Large intestine (tissue), 3 donors: ENCODE results near the gene FCRLB. TPM values are rescaled to one million over a fixed set of nuclear protein-coding genes. Genes with fewer than 3 reads are reported as not detected.
"Not testable (repeated sequence)": the region's sequence is repeated elsewhere in the genome, so short reads cannot be mapped to it uniquely, and the experiment has no call there.

ENCODE experiments used
- DNase-seq, 2 donors: peaks; one replicate each; pipeline versions ENCODE4 v3.0.0 to v3.0.0-alpha.2; 2013
- H3K27ac ChIP-seq: one replicate; pipeline ENCODE4 v1.5.1; 2013; ENCODE audit warnings: low read length
- H3K27me3 ChIP-seq: 2 replicates; pipeline ENCODE4 v1.6.1; 2013; ENCODE audit warnings: low read length; ENCODE audit not compliant: control insufficient read depth, insufficient read depth
- H3K36me3 ChIP-seq: 2 replicates; pipeline ENCODE4 v1.6.1; 2013; ENCODE audit warnings: low read length; ENCODE audit not compliant: control insufficient read depth, insufficient read depth
- H3K4me1 ChIP-seq: one replicate; pipeline ENCODE4 v1.6.1; 2013; ENCODE audit warnings: low read length; ENCODE audit not compliant: control insufficient read depth, insufficient read depth
- H3K4me3 ChIP-seq: one replicate; pipeline ENCODE4 v1.5.1; 2013; ENCODE audit warnings: low read length
- H3K9me3 ChIP-seq: one replicate; pipeline ENCODE4 v1.6.1; 2013; ENCODE audit warnings: mild to moderate bottlenecking, low read depth, low read length, moderate library complexity; ENCODE audit not compliant: control insufficient read depth
- WGBS: methylation state at CpG from one replicate; pipeline ENCODE4 v1.1.5; 2013; ENCODE audit warnings: low lambda C conversion rate; ENCODE audit not compliant: insufficient coverage; 5-methylcytosine and 5-hydroxymethylcytosine counted together
- polyA plus RNA-seq: library from polyadenylated mRNA; unstranded; fragments of 120-200 nt; gene quantifications from one replicate; pipeline ENCODE4 v1.2.1, GENCODE V29; 2013

Gene FCRLB
- polyA plus RNA-seq, 1 donor = 0.60 TPM

- WGBS = no CpG with 5 or more reads among the region's 14 CpGs
- H3K36me3 ChIP-seq, H3K27me3 ChIP-seq: not testable (repeated sequence)
Measured at GRCh38 chr1:161693020-161693712, 28.2 kb upstream of the FCRLB start.

GRCh38 chr1:161698302-161698701, 23.0 kb upstream of the FCRLB start:
- DNase-seq, H3K4me3 ChIP-seq, H3K4me1 ChIP-seq, H3K9me3 ChIP-seq, H3K27ac ChIP-seq, H3K36me3 ChIP-seq, H3K27me3 ChIP-seq: not testable (repeated sequence)
- no CpG with 5 or more reads among the region's 2 CpGs for WGBS

More at GRCh38 chr1:161693020-161693712, 28.2 kb upstream of the FCRLB start:
- not testable (repeated sequence) for H3K9me3 ChIP-seq, H3K27ac ChIP-seq, H3K4me3 ChIP-seq, H3K4me1 ChIP-seq, DNase-seq

- Histone ChIP-seq H3K4me1 (no peaks in the 10 kb centered on the region), H3K27me3 (no peaks in the 10 kb centered on the region), H3K36me3 (no peaks in the 10 kb centered on the region), H3K9me3 (no peaks in the 10 kb centered on the region), H3K27ac (no peak overlapping the region), H3K4me3 (no peak overlapping the region)
- no CpG with 5 or more reads among the region's 8 CpGs for WGBS
- DNase-seq = peak; percentile 70 to 83
Measured at GRCh38 chr1:161702250-161702649, 19.1 kb upstream of the FCRLB start.

GRCh38 chr1:161705537-161705936, 15.8 kb upstream of the FCRLB start:
- no peak for DNase-seq

GRCh38 chr1:161706113-161706481, 15.2 kb upstream of the FCRLB start:
- H3K27ac ChIP-seq = no peak overlapping the region
- no peaks in the 10 kb centered on the region for H3K4me1 ChIP-seq
- H3K36me3 ChIP-seq = no peaks in the 10 kb centered on the region
- H3K4me3 ChIP-seq = no peak overlapping the region
- no peak for DNase-seq
- H3K27me3 ChIP-seq = peaks cover 7% of the 10 kb centered on the region
- WGBS = no CpG with 5 or more reads among the region's 3 CpGs
- H3K9me3 ChIP-seq = no peaks in the 10 kb centered on the region

More at GRCh38 chr1:161705537-161705936, 15.8 kb upstream of the FCRLB start:
- Histone ChIP-seq H3K4me1 (no peaks in the 10 kb centered on the region), H3K4me3 (no peak overlapping the region), H3K9me3 (no peaks in the 10 kb centered on the region), H3K36me3 (no peaks in the 10 kb centered on the region), H3K27me3 (peaks cover 6% of the 10 kb centered on the region), H3K27ac (no peak overlapping the region)
- 83% methylated on average over 1 of the region's 4 CpGs for WGBS

- Histone ChIP-seq H3K36me3 (no peaks in the 10 kb centered on the region), H3K4me3 (no peak within 1 kb of the TSS), H3K27me3 (peaks cover 7% of the 10 kb centered on the region), H3K4me1 (no peaks in the 10 kb centered on the region), H3K9me3 (no peaks in the 10 kb centered on the region), H3K27ac (no peak within 1 kb of the TSS)
- DNase-seq = no peak
- 83% methylated on average over 3 of the region's 4 CpGs for WGBS
Measured at GRCh38 chr1:161706482-161707347, 14.6 kb upstream of the FCRLB start, which contains the start of gene FCRLA. Gene FCRLA, plus strand, starts transcription at chr1:161707229. Its CDS starts 36 bp downstream, at chr1:161707265.

GRCh38 chr1:161707503-161707902, 13.8 kb upstream of the FCRLB start:
- Histone ChIP-seq H3K27ac (no peak overlapping the region), H3K27me3 (peaks cover 7% of the 10 kb centered on the region), H3K9me3 (no peaks in the 10 kb centered on the region), H3K36me3 (no peaks in the 10 kb centered on the region), H3K4me1 (no peaks in the 10 kb centered on the region), H3K4me3 (no peak overlapping the region)
- WGBS = no CpG with 5 or more reads among the region's 2 CpGs
- DNase-seq = no peak

- H3K36me3 ChIP-seq = no peaks in the 10 kb centered on the region
- no peak overlapping the region for H3K4me3 ChIP-seq
- 90% methylated on average over 3 of the region's 4 CpGs for WGBS
- no peak for DNase-seq
- H3K4me1 ChIP-seq = no peaks in the 10 kb centered on the region
- peaks cover 9% of the 10 kb centered on the region for H3K27me3 ChIP-seq
- no peaks in the 10 kb centered on the region for H3K9me3 ChIP-seq
- H3K27ac ChIP-seq = no peak overlapping the region
Measured at GRCh38 chr1:161709373-161709772, 12.0 kb upstream of the FCRLB start.

GRCh38 chr1:161710560-161710959, 10.8 kb upstream of the FCRLB start:
- DNase-seq = no peak
- no CpG with 5 or more reads among the region's 4 CpGs for WGBS

GRCh38 chr1:161718559-161719324, 2.6 kb upstream of the FCRLB start:
- no peak overlapping the region for H3K4me3 ChIP-seq
- H3K27ac ChIP-seq = no peak overlapping the region
- H3K9me3 ChIP-seq = no peaks in the 10 kb centered on the region
- 92% methylated on average over 5 of the region's 8 CpGs for WGBS
- no peaks in the 10 kb centered on the region for H3K4me1 ChIP-seq
- no peak for DNase-seq
- no peaks in the 10 kb centered on the region for H3K36me3 ChIP-seq
- peaks cover 38% of the 10 kb centered on the region for H3K27me3 ChIP-seq

More at GRCh38 chr1:161710560-161710959, 10.8 kb upstream of the FCRLB start:
- Histone ChIP-seq H3K27ac (no peak overlapping the region), H3K27me3 (peaks cover 12% of the 10 kb centered on the region), H3K36me3 (no peaks in the 10 kb centered on the region), H3K9me3 (no peaks in the 10 kb centered on the region), H3K4me3 (no peak overlapping the region), H3K4me1 (no peaks in the 10 kb centered on the region)
